Neural cell (in vitro differentiated cells): ENCODE results near the gene AGTPBP1. TPM values are rescaled to one million over a fixed set of nuclear protein-coding genes. Genes with fewer than 3 reads are reported as not detected.

Experiments
- H2AFZ ChIP-seq: fragments of 200-600, 300-800 bp; sonication (generic), shearing (Covaris generic); 2 replicates; pipeline ENCODE4 v1.6.0; 2014; ENCODE audit warnings: low read depth, mild to moderate bottlenecking, antibody characterized with exemption, low read length, moderate library complexity
- H3F3A ChIP-seq: fragments of 200-600 bp; shearing (Covaris generic); 2 replicates; pipeline ENCODE4 v1.6.1; 2016; ENCODE audit warnings: mild to moderate bottlenecking, moderate library complexity, mixed read lengths, antibody characterized with exemption, low read length; ENCODE audit not compliant: insufficient read depth, poor library complexity, severe bottlenecking
- H3K27ac ChIP-seq: fragments of 200-600, 300-800 bp; sonication (generic), shearing (Covaris generic); 2 replicates; pipeline ENCODE4 v1.5.1; 2014; ENCODE audit warnings: mild to moderate bottlenecking, low read length, moderate library complexity
- H3K27me3 ChIP-seq: fragments of 300-800, 200-600 bp; sonication (generic), shearing (Covaris generic); 2 replicates; pipeline ENCODE4 v1.6.0; 2014; ENCODE audit warnings: mild to moderate bottlenecking, low read depth, low read length, moderate library complexity; ENCODE audit not compliant: insufficient read depth
- H3K36me3 ChIP-seq: fragments of 300-800, 200-600 bp; sonication (generic), shearing (Covaris generic); 2 replicates; pipeline ENCODE4 v1.5.1; 2014; ENCODE audit warnings: mild to moderate bottlenecking, antibody characterized with exemption, low read length, moderate library complexity; ENCODE audit not compliant: insufficient read depth
- H3K4me2 ChIP-seq: fragments of 300-800, 200-600 bp; sonication (generic), shearing (Covaris generic); 2 replicates; pipeline ENCODE4 v1.6.0; 2014; ENCODE audit warnings: mild to moderate bottlenecking, low read length
- H3K4me3 ChIP-seq: fragments of 300-800, 200-600 bp; sonication (generic), shearing (Covaris generic); 2 replicates; pipeline ENCODE4 v1.5.1; 2014; ENCODE audit warnings: mild to moderate bottlenecking, low read length, moderate library complexity
- H3K79me2 ChIP-seq: fragments of 200-600 bp; shearing (Covaris generic); replicated peaks from 2 replicates; pipeline ENCODE4 v1.6.0; 2014; ENCODE audit warnings: mild to moderate bottlenecking, low read length, moderate library complexity; ENCODE audit not compliant: insufficient read depth
- H3K9ac ChIP-seq: fragments of 300-800, 200-600 bp; sonication (generic), shearing (Covaris generic); 2 replicates; pipeline ENCODE4 v1.6.1; 2016; ENCODE audit warnings: mild to moderate bottlenecking, low read length, mixed read lengths
- H3K9me2 ChIP-seq: fragments of 200-600 bp; shearing (Covaris generic); 2 replicates; pipeline ENCODE4 v1.6.1; 2016; ENCODE audit warnings: mild to moderate bottlenecking, low read length, mixed read lengths; ENCODE audit not compliant: insufficient read depth
- H3K9me3 ChIP-seq: fragments of 200-600, 300-800 bp; sonication (generic), shearing (Covaris generic); 2 replicates; pipeline ENCODE4 v1.6.1; 2016; ENCODE audit warnings: mild to moderate bottlenecking, mixed run types, low read length, moderate library complexity, mixed read lengths
- H4K20me1 ChIP-seq: fragments of 200-600 bp; shearing (Covaris generic); 2 replicates; pipeline ENCODE4 v1.6.1; 2016; ENCODE audit warnings: mild to moderate bottlenecking, mixed run types; ENCODE audit not compliant: insufficient read depth
- EP300 ChIP-seq: fragments of 450-650 bp; conservative IDR thresholded peaks from 2 replicates; pipeline ENCODE4 v1.6.1; 2014; ENCODE audit warnings: antibody characterized with exemption, mild to moderate bottlenecking, moderate library complexity; ENCODE audit not compliant: poor library complexity, severe bottlenecking
- EZH2 ChIP-seq: fragments of 200-600, 300-800 bp; shearing (Covaris generic), sonication (generic); IDR thresholded peaks from 2 replicates; pipeline ENCODE4 v1.6.1; 2014; ENCODE audit warnings: antibody characterized with exemption, low read length, borderline replicate concordance, mild to moderate bottlenecking; ENCODE audit not compliant: insufficient read depth, poor library complexity, severe bottlenecking
- MXI1 ChIP-seq: fragments of 450-650 bp; conservative IDR thresholded peaks from 2 replicates; pipeline ENCODE4 v1.6.1; 2014; ENCODE audit warnings: antibody characterized with exemption, mild to moderate bottlenecking; ENCODE audit not compliant: poor library complexity, severe bottlenecking
- POLR2AphosphoS5 ChIP-seq: IDR thresholded peaks from 2 replicates; pipeline ENCODE4 v1.6.1; 2012
- RAD21 ChIP-seq: fragments of 450-650 bp; conservative IDR thresholded peaks from 2 replicates; pipeline ENCODE4 v1.6.1; 2014; ENCODE audit warnings: antibody characterized with exemption, mild to moderate bottlenecking, moderate library complexity
- SMC3 ChIP-seq: fragments of 450-650 bp; conservative IDR thresholded peaks from 2 replicates; pipeline ENCODE4 v1.6.1; 2014; ENCODE audit warnings: antibody characterized with exemption, mild to moderate bottlenecking, moderate library complexity; ENCODE audit not compliant: poor library complexity
- TAF1 ChIP-seq: IDR thresholded peaks from 2 replicates; pipeline ENCODE4 v1.6.1; 2012; ENCODE audit warnings: low read depth
- polyA plus RNA-seq: library from polyadenylated mRNA; depleted of rRNA; stranded (reverse); fragments of >200 nt; gene quantifications from 2 replicates; pipeline ENCODE4 v1.2.3, GENCODE V29; 2014
- TF ChIP-seq, protein P1 (sequence below): IDR thresholded peaks from 2 replicates; pipeline ENCODE4 v1.6.1; 2012; ENCODE audit warnings: borderline replicate concordance
- TF ChIP-seq, protein P2 (sequence below): fragments of 450-650 bp; IDR thresholded peaks from 2 replicates; pipeline ENCODE4 v1.5.1; 2014; ENCODE audit warnings: antibody characterized with exemption, mild to moderate bottlenecking, moderate library complexity; ENCODE audit not compliant: poor library complexity, severe bottlenecking

Gene AGTPBP1
- polyA plus RNA-seq, 1 donor from 2014 or later: 90.7 TPM

DNA sequence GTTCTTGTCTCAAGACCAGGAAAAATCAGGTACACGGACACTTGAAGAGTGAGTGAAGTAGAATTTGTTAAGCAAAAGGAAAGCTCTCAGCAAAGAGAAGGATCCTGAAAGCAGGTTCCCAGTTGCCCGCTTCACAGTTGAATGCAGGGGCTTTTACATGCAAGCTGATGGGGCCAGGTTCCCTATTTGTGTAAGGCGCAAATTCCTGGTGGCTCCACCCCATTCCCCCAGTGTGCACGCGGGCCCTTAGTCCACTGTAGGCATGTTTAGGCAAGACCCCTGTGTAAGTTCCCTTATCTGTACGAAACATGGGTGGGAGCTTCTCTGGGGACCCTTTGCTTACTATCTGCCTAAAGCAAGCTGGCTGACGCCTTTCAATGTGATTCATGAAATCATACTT, 2.7 kb upstream of the AGTPBP1 start:
- Histone ChIP-seq H3K79me2 (peaks cover 10% of the 10 kb centered on the region), H3K27ac (no peak overlapping the region), H3K4me3 (no peak overlapping the region), H3K9me2 (no peaks in the 10 kb centered on the region), H3K27me3 (no peaks in the 10 kb centered on the region), H3K9ac (no peak overlapping the region), H4K20me1 (no peaks in the 10 kb centered on the region), H2AFZ (no peak overlapping the region), H3K4me2 (no peak overlapping the region), H3K9me3 (no peaks in the 10 kb centered on the region), H3K36me3 (no peaks in the 10 kb centered on the region), H3F3A (no peaks in the 10 kb centered on the region)
- TF ChIP-seq TAF1 (no peak), POLR2AphosphoS5 (no peak), MXI1 (no peak), EP300 (no peak), SMC3 (no peak), RAD21 (no peak)
- TF ChIP-seq, protein P1, sequence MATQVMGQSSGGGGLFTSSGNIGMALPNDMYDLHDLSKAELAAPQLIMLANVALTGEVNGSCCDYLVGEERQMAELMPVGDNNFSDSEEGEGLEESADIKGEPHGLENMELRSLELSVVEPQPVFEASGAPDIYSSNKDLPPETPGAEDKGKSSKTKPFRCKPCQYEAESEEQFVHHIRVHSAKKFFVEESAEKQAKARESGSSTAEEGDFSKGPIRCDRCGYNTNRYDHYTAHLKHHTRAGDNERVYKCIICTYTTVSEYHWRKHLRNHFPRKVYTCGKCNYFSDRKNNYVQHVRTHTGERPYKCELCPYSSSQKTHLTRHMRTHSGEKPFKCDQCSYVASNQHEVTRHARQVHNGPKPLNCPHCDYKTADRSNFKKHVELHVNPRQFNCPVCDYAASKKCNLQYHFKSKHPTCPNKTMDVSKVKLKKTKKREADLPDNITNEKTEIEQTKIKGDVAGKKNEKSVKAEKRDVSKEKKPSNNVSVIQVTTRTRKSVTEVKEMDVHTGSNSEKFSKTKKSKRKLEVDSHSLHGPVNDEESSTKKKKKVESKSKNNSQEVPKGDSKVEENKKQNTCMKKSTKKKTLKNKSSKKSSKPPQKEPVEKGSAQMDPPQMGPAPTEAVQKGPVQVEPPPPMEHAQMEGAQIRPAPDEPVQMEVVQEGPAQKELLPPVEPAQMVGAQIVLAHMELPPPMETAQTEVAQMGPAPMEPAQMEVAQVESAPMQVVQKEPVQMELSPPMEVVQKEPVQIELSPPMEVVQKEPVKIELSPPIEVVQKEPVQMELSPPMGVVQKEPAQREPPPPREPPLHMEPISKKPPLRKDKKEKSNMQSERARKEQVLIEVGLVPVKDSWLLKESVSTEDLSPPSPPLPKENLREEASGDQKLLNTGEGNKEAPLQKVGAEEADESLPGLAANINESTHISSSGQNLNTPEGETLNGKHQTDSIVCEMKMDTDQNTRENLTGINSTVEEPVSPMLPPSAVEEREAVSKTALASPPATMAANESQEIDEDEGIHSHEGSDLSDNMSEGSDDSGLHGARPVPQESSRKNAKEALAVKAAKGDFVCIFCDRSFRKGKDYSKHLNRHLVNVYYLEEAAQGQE: no peak
- TF ChIP-seq, protein P2, sequence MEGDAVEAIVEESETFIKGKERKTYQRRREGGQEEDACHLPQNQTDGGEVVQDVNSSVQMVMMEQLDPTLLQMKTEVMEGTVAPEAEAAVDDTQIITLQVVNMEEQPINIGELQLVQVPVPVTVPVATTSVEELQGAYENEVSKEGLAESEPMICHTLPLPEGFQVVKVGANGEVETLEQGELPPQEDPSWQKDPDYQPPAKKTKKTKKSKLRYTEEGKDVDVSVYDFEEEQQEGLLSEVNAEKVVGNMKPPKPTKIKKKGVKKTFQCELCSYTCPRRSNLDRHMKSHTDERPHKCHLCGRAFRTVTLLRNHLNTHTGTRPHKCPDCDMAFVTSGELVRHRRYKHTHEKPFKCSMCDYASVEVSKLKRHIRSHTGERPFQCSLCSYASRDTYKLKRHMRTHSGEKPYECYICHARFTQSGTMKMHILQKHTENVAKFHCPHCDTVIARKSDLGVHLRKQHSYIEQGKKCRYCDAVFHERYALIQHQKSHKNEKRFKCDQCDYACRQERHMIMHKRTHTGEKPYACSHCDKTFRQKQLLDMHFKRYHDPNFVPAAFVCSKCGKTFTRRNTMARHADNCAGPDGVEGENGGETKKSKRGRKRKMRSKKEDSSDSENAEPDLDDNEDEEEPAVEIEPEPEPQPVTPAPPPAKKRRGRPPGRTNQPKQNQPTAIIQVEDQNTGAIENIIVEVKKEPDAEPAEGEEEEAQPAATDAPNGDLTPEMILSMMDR: no peak

DNA sequence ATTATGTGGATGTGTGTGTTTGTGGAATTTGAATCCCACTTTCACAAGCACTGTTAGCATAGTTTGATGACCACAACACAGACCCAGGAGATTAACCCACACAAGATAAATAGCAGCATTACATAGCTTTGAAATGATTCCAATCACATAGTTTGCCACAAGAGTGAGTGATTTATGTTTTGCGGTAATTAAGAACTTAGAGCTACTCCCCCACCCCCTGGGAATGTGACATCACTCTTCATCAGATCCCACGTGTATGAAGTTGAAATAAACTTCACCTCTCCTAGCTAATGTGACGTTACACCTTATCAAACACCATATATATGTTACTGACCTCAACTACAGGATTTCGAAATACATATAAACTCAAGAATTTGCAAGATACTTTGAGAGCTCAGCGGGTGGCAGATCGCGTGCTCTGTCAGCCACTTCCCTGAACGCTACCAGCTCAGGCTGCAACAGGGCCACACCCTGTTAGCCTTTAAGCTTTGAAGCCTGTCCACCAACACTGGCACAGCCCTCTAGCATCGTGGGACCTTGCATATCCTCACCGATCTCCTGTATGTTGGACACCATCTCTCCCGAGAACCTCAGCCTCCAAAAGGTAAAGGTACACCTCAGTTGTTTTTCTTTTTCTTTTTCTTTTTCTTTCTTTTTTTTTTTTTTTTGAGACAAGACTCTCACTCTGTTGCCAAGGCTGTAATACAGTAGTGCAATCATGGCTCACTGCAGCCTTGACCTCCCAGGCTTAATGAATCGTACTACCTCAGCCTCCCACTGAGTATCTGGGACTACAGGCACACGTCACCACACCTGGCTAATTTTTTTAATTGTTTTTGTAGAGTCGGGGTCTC, 1.7 kb upstream of the AGTPBP1 start:
- H3K27ac ChIP-seq: no peak overlapping the region
- no peaks in the 10 kb centered on the region for H3K36me3 ChIP-seq
- no peaks in the 10 kb centered on the region for H3F3A ChIP-seq
- H3K9me3 ChIP-seq: no peaks in the 10 kb centered on the region
- H3K4me3 ChIP-seq: no peak overlapping the region
- H3K9ac ChIP-seq: no peak overlapping the region
- no peaks in the 10 kb centered on the region for H3K9me2 ChIP-seq
- peaks cover 20% of the 10 kb centered on the region for H3K79me2 ChIP-seq
- H3K27me3 ChIP-seq: no peaks in the 10 kb centered on the region
- H2AFZ ChIP-seq: no peak overlapping the region
- no peaks in the 10 kb centered on the region for H4K20me1 ChIP-seq
- no peak for TF ChIP-seq TAF1
- no peak for TF ChIP-seq MXI1
- no peak for TF ChIP-seq EP300
- TF ChIP-seq, protein P1: no peak
- TF ChIP-seq RAD21: no peak
- no peak for TF ChIP-seq POLR2AphosphoS5
- TF ChIP-seq EZH2: no peak
- TF ChIP-seq, protein P2: no peak
- no peak for TF ChIP-seq SMC3
- no peak overlapping the region for H3K4me2 ChIP-seq
